NCI-H2029 (cell line): ENCODE data around the gene MYO5A.
"Not testable (repeated sequence)": the region's sequence is repeated elsewhere in the genome, so short reads cannot be mapped to it uniquely, and the experiment has no call there.

Experiments
- DNase-seq: peaks from one replicate; lab custom pipeline; 2025; lab: John Stamatoyannopoulos, UW

Gene MYO5A

DNA sequence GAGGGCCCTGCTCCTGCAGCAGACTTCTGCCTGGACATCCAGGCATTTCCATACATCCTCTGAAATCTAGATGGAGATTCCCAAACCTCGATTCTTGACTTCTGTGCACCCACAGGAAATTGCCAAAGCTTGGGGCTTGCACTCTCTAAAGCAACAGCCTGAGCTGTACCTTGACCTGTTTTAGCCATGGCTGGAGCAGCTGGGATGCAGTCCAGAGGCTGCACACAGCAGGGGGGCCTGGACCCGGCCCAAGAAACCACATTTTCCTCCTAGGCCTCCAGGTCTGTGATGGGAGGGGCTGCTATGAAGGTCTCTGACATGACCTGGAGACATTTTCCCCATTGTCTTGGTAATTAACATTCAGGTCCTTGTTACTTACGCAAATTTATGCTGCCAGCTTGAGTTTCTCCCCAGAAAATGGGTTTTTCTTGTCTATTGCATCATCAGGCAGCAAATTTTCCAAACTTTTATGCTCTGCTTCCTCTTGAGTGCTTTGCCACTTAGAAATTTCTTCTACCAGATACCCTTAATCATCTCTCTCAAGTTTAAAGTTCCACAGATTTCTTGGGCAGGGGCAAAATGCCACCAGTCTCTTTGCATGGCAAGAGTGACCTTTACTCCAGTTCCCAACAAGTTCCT, 11.8 kb upstream of the MYO5A start:
- DNase-seq, result no peak

- no peak for DNase-seq
Observed at GRCh38 chr15:52537459-52537858, 8.8 kb upstream of the MYO5A start.

DNA sequence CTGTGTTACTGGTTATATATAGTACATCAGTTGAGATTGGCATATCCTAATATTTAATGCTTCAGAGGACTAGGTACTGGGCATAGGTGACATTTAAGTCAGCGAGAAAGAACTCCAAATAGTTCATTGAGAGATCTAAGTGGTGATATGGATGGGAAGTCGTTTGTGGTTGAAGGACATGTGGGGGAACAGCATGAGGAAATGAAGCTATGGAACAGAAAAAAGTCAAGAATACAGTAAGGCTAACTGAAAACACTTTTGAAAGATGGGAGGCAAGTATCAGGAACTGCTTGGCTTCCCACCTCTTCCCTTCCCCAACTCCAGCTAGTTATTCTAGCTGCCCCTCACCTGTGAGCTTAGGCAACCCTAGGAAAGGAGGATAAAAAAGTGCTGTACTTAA, 3.7 kb upstream of the MYO5A start:
- no peak for DNase-seq

- DNase-seq, result no peak
Observed at GRCh38 chr15:52529940-52530339, 1.3 kb upstream of the MYO5A start.

DNA sequence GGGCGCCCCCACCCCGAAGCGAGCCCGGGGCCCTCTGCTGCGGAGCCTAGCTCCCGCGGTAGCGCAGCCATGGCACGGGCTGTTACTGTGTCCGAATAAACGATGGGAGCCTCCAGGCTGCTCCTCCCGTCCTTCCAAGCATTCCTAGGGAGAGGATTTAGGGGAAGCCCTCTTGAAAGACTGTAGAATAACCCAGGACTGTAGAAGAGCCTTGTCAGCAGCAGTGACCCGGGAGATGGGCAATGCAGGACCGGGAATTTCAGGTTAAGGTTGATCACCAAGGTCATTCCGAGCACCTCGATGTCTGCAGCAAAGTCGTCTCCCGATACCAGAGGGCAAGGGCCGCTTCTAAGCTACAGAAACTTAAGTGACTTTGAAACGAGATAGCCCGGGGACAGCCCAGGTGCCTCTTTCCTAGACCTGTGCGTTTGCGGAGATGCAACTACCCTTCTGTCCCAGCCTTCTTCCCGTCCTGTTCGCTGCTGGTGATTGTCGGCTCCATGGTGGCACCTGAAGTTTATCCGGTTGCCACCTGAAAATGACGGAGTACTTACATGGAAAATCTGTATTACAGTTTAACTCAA, 753 bp upstream of the MYO5A start:
- DNase-seq, result no peak

DNA sequence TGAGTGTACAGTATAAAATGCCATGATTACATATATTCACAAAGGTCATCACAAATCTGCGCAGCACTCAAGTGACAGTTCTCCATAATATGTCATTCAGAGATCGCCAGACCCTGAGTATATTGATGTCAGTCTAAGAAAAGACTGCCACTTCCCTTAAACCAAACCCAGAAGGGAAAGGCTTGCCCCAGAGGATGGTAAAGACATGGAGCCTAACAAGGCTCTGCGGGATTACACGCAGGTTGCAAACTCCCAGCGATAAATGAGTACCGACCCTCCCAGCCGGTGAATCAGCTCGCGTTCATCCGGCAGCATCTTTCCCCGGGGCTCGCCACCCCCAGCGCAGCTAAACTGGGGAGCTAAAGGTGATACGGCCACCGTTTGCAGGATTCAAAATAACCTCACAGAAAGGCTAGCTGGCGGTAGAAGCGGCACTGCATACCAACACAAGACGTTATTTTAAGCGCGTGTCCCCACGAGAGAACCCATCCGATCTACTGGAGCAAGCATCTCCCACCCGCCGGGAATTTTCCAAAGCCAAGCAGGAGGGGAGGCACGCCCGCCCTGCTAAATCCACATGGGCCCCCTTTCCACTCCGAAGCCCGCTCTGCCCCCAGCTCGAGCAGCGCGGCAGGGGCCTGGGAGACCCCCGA, 643 bp downstream of the MYO5A start:
- no peak for DNase-seq

DNA sequence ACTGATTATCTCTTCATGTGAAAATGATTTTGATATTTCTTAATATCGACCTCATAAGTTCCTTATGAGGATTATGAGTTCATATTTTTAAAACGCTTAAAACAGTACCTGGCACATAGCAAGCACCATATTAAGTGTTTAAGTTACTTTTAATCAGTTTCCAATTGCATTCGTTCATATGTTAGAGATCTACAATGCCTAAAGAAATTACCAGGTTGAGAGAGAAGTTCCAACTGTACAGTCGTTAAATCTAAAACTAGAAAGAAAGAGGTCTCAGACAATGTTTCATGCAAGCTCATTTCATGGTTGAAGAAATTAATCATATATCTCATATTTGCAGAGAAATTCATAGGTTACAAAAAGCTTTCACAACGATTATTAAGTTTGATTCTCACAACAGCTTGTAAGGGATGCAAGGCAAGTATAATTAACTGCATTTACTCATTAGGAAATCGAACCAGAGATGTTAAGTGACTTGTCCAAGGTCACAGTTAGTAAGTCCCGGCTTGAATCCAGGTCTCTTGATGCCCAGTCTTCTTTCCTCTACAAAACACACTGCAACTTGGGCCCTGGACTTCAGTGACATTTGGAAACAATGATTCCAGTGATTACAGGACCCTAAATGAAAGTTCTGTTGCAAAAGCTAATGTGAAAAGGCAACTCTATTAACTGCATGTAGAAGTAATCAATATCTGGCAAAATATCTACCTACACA, 1.3 kb downstream of the MYO5A start:
- no peak for DNase-seq

- DNase-seq, result no peak
Observed at GRCh38 chr15:52524223-52525136, 4.2 kb downstream of the MYO5A start.

GRCh38 chr15:52523647-52524046, 5.0 kb downstream of the MYO5A start:
- no peak for DNase-seq

DNA sequence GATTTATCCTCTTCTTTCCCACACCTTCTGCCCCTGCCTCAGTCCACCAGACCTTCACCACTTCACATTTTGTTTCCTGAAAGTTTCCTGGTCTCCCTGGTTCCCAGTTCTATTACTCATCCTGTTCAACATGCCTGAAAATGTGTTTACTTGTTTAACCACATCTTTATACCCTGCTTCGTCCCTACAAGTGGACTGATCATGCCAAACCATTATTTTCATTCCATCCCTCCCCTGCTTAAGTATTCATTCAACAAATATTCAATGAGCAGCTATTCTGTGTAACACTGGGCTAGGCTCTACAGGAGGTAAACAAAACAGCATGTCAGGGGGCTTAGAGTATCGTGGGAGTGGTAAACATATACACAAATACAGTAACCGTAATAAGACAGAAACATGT, 5.5 kb downstream of the MYO5A start:
- DNase-seq, result no peak

- no peak for DNase-seq
Observed at GRCh38 chr15:52521682-52522081, 7.0 kb downstream of the MYO5A start.

- no peak for DNase-seq
Observed at GRCh38 chr15:52520421-52520820, 8.3 kb downstream of the MYO5A start.

DNA sequence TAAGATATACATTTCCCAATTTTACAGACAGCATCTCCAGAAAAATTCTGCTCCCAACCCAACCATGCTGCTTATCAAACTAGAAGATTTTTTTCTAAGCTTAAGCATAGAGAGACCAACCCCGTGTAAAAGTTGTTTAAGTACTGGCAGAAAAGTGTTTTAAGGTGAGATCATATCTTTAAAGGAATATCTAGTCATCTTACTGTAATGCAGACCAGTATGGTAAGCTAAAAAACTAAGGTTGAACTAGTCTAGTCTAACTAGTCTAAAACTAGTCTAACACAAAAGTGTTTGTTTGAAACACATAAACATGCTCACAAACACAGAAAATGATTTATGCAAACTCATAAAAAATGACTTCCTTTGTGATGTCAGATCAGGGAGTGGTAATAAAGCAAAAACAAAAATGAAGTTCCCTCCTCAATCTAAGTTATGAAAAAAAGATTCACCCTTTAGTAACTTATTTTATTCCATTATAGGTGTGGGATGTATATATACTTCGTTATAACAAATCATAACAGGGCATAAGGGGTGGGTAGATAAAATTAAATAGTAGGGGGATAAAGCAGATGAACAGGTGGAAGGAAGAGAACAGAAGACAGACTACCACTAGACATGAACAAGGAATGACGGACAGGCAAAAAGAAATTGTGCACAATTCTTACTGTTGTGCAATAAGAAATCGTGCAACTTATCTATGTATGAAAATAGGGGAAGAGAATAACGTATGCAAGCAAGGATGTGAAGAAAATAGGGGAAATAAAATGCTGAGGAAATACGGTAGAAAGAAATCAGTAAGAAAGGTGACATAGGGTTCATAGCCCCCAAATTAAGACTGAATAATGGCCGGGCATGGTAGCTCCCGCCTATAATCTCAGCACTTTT, 10.0 kb downstream of the MYO5A start:
- no peak for DNase-seq

GRCh38 chr15:52517014-52517413, 11.7 kb downstream of the MYO5A start:
- DNase-seq, result no peak

DNA sequence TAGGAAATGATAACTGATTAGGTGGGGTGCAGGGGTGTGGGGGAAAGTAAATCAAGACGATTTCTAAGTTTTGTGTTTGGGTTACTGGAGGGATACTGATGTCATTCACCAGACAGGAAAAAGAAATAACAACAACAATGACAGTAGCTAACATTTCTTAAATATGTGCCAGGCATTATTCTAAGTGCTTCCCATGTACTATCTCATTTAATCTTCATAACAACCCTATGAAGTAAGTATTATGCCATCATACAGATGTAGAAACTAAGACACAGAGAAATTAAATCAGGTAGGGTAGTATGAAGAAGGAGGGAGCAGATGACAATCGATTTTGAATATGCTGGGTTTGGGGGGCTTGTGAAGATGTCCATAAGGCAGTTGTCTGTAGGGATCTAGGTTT, 13.3 kb downstream of the MYO5A start:
- DNase-seq, result no peak

DNA sequence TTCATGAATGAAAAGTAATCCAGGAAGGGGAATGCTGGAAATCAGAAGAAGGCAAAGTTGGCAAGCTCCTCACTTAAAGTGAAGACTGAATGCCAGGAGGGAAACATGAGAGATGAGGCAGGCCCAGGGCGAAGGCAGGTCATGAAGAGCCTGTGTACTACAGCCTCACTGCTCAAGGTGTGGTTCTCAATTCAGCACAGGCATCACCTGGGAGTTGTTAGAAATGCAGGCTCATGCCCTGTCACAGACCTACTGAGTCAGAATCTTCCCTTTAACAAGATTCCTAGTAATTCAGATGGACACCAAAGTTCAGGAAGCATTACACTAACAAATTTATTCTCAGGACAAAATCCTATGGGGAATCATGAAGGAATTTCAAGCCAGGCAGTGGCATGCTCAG, 14.2 kb downstream of the MYO5A start:
- no peak for DNase-seq

DNA sequence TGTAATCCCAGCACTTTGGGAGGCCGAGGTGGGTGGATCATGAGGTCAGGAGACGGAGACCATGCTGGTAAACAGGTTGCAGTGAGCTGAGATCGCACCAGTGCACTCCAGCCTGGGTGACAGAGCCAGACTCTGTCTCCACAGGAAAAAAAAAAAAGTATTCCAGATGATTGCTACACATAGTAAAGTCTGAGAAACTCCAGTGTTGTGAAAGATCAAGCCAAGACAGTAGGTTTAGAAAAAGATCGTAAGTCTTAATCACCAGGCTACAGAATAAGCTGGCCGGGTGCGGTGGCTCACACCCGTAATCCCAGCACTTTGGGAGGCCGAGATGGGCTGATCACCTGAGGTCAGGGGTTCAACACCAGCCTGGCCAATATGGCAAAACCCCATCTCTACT, 15.8 kb downstream of the MYO5A start:
- not testable (repeated sequence) for DNase-seq

GRCh38 chr15:52511084-52511483, 17.6 kb downstream of the MYO5A start:
- no peak for DNase-seq

- no peak for DNase-seq
Observed at GRCh38 chr15:52509500-52510245, 19.0 kb downstream of the MYO5A start.

GRCh38 chr15:52506549-52506948, 22.1 kb downstream of the MYO5A start:
- DNase-seq, result no peak
